Stimulated activated CD4-positive, alpha-beta T cell treated with anti-CD3 and anti-CD28 coated beads, TNF-alpha, amount 100 ng/mL, for 1 hour (primary cell): ENCODE results near the gene FOXB2.
"Not testable (repeated sequence)": the region's sequence is repeated elsewhere in the genome, so short reads cannot be mapped to it uniquely, and the experiment has no call there.

Experiments used
- DNase-seq, 3 donors: peaks; one replicate each; pipeline ENCODE4 v3.0.0-alpha.2; 2020; ENCODE audit warnings: low read depth in 3 of 3, low spot score in 1 of 3

The FOXB2 gene

GRCh38 chr9:77019236-77019925 lies at the start of gene FOXB2:
FOXB2 (plus strand) TSS chr9:77019655; CDS start chr9:77019655, 0 bp downstream.
- no peak for DNase-seq

GRCh38 chr9:76969716-76970115 lies 49.7 kb upstream of the FOXB2 start:
- no peak for DNase-seq

- DNase-seq: not testable (repeated sequence)
These were observed 40.6 kb upstream of the FOXB2 start for GRCh38 chr9:76978831-76979230.

- DNase-seq: no peak
These were observed 38.9 kb upstream of the FOXB2 start for GRCh38 chr9:76980566-76980965.

GRCh38 chr9:76984486-76984885 lies 35.0 kb upstream of the FOXB2 start:
- no peak for DNase-seq

- DNase-seq: no peak
These were observed 33.9 kb upstream of the FOXB2 start for GRCh38 chr9:76985581-76985980.

- DNase-seq: no peak
These were observed 31.8 kb upstream of the FOXB2 start for GRCh38 chr9:76987594-76988200.

- DNase-seq: no peak
These were observed 30.5 kb upstream of the FOXB2 start for GRCh38 chr9:76988941-76989340.

GRCh38 chr9:76989501-76989900 lies 30.0 kb upstream of the FOXB2 start:
- DNase-seq: no peak

- DNase-seq: no peak
These were observed 22.8 kb upstream of the FOXB2 start for GRCh38 chr9:76996700-76997099.

GRCh38 chr9:76999261-76999660 lies 20.2 kb upstream of the FOXB2 start:
- DNase-seq: no peak

GRCh38 chr9:77000330-77000729 lies 19.1 kb upstream of the FOXB2 start:
- no peak for DNase-seq

- DNase-seq: no peak
These were observed 16.1 kb upstream of the FOXB2 start for GRCh38 chr9:77003366-77003765.

- no peak for DNase-seq
These were observed 14.2 kb upstream of the FOXB2 start for GRCh38 chr9:77005216-77005615.

- DNase-seq: no peak
These were observed 8.9 kb upstream of the FOXB2 start for GRCh38 chr9:77010527-77010926.

- DNase-seq: peak; percentile 3 to 50 (median 4)
These were observed 7.3 kb upstream of the FOXB2 start for GRCh38 chr9:77011973-77012821.

- no peak for DNase-seq
These were observed 6.1 kb upstream of the FOXB2 start for GRCh38 chr9:77013206-77013931.

- DNase-seq: no peak
These were observed 5.4 kb upstream of the FOXB2 start for GRCh38 chr9:77013932-77014596.

- no peak for DNase-seq
These were observed 4.7 kb upstream of the FOXB2 start for GRCh38 chr9:77014597-77015263.

- DNase-seq: no peak
These were observed 4.0 kb upstream of the FOXB2 start for GRCh38 chr9:77015327-77016048.
